ENCODE data around the gene HSD17B1.
"Not testable (repeated sequence)": the region's sequence is repeated elsewhere in the genome, so short reads cannot be mapped to it uniquely, and the experiment has no call there.

The HSD17B1 gene

GRCh38 chr17:42526031-42526444 lies 26.7 kb upstream of the HSD17B1 start:
- FAIRE-seq = no peak

- FAIRE-seq = no peak
Observed at GRCh38 chr17:42527932-42528331, 24.8 kb upstream of the HSD17B1 start.

GRCh38 chr17:42529061-42529460 lies 23.7 kb upstream of the HSD17B1 start:
- FAIRE-seq = no peak

GRCh38 chr17:42530952-42531454 lies 21.7 kb upstream of the HSD17B1 start:
- FAIRE-seq = no peak

GRCh38 chr17:42531455-42532354 lies 21.0 kb upstream of the HSD17B1 start:
- no peak for FAIRE-seq

GRCh38 chr17:42535155-42536047 lies 17.3 kb upstream of the HSD17B1 start:
- no peak for FAIRE-seq

- FAIRE-seq = no peak
Observed at GRCh38 chr17:42536048-42536371, 16.7 kb upstream of the HSD17B1 start, which contains the start of gene NAGLU. NAGLU (plus strand) TSS chr17:42536241; CDS start chr17:42536273, 32 bp downstream.

GRCh38 chr17:42536372-42537155 lies 16.2 kb upstream of the HSD17B1 start:
- no peak for FAIRE-seq

GRCh38 chr17:42537156-42537805 lies 15.4 kb upstream of the HSD17B1 start:
- FAIRE-seq = no peak

GRCh38 chr17:42537826-42538451 lies 14.8 kb upstream of the HSD17B1 start:
- no peak for FAIRE-seq

- no peak for FAIRE-seq
Observed at GRCh38 chr17:42538482-42538881, 14.2 kb upstream of the HSD17B1 start.

- FAIRE-seq = not testable (repeated sequence)
Observed at GRCh38 chr17:42540558-42540957, 12.2 kb upstream of the HSD17B1 start.

GRCh38 chr17:42541041-42541833 lies 11.5 kb upstream of the HSD17B1 start:
- no peak for FAIRE-seq

- no peak for FAIRE-seq
Observed at GRCh38 chr17:42543190-42544079, 9.3 kb upstream of the HSD17B1 start.

GRCh38 chr17:42544874-42545283 lies 7.8 kb upstream of the HSD17B1 start:
- FAIRE-seq = no peak

GRCh38 chr17:42545755-42546505 lies 6.8 kb upstream of the HSD17B1 start:
- FAIRE-seq = not testable (repeated sequence)

GRCh38 chr17:42547001-42547461 lies 5.7 kb upstream of the HSD17B1 start:
- FAIRE-seq = no peak

- no peak for FAIRE-seq
Observed at GRCh38 chr17:42547698-42548069, 5.0 kb upstream of the HSD17B1 start.

Data from A204.1 (cell line).